ENCODE results near the gene TAF8.

The TAF8 gene

DNA sequence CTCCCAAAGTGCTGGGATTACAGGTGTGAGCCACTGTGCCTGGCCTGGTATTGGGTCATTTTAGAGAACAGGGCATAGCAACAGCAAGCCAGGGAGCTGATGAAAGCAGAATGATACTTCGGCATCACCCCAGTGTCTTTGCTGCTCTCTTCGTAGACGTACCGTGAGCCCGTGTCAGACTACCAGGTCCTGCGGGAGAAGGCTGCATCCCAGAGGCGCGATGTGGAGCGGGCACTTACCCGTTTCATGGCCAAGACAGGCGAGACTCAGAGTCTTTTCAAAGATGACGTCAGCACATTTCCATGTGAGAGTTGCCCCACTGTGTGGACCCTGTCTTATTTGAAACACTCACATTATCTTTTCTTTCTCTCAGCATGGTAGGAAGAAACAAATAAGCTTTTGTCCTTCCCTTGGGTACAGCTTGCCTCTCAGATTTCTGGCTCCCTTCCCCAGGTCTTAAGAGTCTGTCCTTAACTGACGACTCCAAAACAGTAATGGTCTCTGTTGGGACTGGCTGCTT, 15.9 kb downstream of the TAF8 start:
- DNase-seq: no peak

DNA sequence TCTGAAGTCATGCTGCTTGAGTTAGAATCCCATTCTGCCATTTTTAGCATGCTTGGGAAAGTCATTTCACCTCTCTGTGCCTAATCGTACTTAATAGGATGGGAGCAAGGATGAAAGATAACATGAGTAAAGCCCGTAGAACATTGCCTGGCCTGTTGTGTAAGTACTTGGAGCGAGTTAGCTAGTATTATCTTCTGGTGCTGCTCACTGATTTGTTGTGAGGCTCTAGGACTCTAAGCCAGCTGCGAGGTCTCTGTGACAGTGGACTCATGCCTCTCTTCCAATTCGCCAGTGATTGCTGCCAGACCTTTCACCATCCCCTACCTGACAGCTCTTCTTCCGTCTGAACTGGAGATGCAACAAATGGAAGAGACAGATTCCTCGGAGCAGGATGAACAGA, 17.8 kb downstream of the TAF8 start:
- DNase-seq: no peak

DNA sequence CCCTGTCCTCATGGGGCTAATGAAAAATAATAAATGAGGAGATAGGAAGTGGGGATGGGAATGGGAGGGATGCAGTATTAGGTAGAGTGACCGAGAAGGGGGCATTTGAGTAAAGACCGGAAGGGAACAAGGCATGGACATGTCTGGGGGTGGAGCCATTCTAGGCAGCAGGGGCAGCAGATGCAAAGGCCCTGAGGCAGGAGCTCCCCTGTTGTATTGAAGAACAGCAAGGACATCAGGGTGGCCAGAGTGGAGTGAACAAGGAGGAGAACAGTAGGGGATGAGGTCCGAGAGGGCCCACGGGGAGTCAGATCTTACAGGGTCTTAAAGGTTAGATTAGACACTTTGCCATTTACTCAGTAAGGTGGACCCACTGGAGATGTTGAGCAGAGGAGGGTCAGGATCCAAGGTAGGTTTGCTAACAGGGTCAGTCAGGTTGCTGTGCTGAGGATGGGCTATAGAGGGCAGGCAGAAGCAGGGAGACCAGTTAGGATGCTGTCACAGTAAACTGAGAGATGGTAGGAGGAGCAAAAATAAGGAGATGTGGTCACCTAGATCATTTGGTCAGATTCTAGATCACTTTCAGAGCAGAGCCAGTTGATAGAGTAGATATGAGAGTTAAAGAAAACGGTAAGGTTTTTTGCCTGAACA, 18.7 kb downstream of the TAF8 start:
- DNase-seq: no peak

DNA sequence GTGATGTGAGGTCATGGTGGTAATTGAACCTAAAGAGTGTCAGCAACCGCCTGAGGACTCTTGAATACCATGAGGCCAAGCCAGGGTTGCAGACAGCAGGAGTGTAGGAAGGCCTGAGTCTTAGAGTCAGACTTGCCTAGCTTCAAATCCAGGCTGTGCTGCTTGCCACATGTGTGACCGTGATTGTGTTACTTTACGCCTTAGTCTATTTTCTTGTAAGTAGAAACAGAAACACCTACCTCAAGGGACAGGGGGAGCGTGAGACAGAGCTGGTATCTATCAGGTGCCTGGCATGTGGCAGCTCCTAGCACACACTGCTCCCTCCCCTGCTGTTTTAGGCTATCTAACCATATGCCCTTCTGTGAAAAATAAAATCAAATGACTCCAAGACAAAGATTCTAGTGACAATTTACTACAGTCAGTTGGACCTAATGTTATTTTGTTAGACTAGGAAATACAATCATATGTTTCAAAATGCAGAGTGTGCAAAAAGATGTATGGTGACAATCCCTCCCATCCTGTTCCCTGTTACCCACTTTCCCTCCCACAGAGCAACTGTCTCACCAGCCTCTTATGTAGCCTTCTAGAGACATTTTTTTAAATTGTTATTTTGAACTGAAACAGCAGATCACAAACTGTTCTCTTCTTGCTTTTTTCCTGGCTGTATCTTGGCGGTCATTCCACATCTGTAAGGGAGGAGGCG, 21.7 kb downstream of the TAF8 start:
- no peak for DNase-seq

DNA sequence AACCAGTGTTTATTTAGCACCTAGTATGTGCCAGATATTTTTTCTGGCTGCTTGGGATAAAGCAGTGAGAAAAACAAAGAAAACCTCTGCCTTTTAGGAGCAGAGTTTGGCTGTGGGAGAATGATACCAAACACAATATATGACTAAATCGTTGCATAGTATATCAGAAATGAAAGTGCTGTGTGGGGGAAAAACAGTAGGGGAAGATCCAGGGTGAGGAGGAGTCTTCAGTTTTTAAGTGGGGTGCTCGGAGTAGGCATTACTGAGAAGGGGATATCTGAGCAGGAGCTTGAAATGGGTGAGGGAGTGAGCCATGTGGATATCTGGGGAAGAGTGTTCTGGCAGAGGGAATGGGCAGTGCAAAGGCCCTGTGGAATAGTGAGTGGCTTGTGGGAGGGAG, 23.0 kb downstream of the TAF8 start:
- DNase-seq: no peak

DNA sequence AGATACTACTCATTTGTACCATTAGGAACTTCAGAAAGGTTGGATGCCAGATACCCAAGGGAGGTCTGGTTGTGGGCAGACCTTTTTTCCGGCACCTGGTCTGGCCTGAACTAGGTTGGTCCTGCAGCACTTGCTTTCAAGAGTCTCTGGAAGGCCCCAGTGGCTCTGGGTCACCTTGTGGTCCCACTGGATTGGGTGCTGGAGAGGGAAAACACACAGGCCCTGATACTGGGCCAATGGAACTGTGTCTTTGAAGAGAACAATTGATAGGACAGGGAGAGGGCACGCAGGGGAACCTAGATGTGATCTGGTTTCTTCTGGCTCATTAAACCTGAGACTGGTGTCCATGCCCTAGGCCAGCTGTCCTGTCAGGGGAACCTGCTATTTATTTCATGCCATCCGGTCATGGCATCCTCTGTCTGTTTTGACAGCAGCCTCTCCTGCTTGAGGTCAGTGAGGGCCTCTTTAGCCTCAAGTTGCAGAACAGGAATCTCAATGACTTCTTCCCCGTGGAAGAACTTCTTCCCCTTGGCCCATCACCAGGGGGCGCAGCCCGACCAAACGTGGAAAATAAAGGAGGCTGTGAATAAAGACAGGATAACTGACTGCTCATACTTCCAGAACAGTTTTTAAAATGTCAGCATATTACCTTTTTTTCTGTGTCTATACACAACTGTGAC, 25.0 kb downstream of the TAF8 start:
- DNase-seq: peak; percentile 71

DNA sequence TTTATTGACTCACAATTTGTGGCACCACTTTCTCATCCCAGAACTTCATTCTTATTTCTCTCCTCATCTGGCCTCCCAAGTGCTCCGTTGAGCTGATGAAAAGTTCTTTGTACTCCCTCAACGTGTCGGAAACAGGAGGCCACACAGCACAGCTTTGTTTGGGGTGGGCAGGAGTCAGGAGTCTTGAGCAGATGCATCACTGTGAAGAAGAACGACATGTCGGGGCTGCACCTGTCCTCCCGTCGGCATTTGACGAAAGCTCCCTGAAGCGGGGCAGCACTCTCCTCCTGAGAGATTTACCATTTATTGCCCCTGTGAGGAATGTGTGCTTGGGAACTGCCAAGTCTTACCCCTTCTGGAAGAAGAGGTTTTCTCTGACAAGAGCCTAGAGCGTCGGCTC, 28.1 kb downstream of the TAF8 start:
- no peak for DNase-seq

DNA sequence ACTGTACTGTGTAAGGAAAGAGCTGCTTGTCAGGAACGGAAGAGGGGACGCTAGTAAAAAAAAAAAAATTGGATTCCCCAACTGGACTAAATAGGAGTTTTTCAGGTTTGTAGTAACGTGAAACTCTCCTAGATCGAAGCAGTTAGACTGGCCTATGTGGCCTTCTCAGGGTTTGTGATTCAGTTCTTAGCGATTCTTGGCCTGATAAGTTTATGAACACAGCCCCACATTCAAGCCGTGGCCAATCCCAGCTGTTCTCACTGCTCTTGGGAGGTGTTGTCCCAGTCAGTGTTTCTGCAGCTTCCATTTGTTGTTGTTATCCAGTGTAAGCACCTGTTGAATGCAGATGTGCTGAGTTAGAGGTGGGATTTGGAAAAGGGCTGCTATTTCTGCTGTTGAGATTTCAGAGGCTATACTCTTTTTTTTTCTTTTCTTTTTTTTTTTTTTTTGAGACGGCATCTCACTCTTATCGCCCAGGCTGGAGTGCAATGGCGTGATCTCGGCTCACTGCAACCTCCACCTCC, 29.7 kb downstream of the TAF8 start:
- DNase-seq: no peak

DNA sequence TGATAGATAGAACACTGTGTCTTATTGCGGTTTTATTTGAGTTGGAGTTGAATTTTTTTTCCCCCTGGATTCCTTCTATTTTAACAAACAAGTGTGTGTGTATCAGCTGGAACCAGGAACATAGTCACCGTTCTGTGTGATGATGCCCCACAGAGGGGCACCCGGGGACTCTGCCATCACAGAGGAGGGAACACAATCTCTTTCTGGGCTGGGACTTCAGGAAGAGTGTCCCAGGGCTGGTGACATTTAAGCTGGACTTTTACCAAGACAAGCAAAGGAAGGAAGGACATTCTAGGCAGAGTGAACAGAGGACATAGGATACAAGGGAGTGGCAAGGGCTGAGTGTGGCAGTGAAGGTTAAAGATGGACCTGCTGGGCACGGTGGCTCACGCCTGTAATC, 33.2 kb downstream of the TAF8 start:
- DNase-seq: no peak

DNA sequence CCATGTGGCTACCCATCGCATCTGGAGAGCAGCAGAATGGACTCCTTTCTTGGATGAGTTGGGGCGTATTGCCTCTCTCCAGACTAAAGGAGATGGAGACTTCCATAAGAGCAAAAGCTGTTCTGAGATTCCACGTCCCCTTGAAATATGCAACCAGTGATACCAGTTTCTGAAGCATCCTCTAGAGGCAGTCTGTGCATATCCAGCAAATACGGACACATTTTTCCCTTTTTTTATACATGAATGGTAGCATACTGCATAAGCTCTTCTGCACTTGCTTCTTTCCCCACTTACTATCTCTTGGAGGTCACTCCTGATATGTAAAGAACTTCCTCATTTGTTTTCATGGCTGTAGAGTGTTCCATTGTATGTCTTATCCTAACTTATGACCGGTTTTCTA, 34.6 kb downstream of the TAF8 start:
- DNase-seq: no peak

DNA sequence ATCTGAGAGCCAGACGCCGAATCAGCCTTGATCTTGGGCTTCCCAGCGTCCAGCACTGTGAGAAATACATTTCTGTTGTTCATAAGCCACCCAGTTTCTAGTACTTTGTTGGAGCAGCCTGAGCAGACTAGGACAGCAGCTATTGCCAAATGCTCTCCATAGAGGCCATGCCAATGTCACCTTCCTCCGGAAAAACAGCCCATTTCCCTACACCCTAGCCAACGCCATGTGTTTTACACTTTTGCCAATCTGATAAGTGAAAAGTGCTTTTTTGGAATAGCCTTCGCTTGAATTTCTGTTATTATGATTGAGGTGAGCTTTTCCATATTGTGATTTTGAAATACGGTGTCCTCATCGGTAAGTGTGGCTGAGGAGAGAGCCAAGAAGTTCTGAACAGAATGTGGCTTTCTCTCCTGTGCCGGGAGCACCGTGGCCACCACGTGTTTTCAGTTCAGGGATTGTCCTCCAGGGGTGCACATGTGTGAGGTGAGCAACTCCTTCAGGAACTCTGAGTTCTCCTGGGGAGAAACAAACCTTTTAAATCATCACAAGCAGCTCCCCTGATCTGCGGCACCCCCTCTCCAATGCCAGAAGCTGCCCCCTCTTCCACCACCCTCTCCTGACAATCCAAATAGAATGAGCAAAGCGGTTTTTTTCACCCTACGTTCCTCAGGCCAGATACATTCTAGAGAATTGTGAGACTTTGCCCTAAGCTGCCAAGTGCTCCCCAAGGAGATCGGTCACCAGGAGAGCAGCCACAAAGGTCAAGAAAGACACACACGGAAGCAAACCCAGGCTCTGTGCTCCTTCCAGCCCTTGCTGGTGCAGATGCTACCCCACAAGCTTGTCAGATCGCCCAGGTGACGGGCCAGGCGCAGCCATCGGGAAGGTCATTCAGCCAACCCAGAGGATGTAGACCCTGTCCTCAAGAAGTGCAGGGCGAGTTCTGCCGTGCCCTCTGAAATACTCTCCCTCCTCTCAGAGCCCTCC, 36.0 kb downstream of the TAF8 start:
- DNase-seq: no peak

DNA sequence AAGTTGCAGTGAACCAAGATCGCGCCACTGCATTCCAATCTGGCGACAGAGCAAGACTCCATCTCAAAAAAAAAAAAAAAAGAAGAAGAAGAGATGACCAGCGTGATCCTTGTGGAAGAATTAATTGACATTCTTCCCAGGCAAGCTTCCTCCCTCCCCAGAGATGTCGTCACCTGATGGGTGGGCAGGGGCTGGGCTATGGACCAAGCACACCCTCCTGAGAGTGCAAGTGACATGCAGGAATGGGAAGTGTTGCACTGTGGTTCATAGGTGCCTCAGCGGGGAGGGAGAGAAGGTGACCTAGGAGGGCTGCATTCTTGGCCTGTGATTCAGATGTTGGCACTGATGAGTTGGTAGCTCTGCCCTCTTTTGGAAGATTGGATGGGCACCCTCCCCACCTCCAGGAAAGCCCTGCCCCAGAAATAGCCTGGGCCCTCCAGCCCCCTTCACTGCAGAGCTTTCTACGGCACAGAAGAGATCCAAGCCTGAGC, 37.8 kb downstream of the TAF8 start:
- peak; percentile 84 for DNase-seq

DNA sequence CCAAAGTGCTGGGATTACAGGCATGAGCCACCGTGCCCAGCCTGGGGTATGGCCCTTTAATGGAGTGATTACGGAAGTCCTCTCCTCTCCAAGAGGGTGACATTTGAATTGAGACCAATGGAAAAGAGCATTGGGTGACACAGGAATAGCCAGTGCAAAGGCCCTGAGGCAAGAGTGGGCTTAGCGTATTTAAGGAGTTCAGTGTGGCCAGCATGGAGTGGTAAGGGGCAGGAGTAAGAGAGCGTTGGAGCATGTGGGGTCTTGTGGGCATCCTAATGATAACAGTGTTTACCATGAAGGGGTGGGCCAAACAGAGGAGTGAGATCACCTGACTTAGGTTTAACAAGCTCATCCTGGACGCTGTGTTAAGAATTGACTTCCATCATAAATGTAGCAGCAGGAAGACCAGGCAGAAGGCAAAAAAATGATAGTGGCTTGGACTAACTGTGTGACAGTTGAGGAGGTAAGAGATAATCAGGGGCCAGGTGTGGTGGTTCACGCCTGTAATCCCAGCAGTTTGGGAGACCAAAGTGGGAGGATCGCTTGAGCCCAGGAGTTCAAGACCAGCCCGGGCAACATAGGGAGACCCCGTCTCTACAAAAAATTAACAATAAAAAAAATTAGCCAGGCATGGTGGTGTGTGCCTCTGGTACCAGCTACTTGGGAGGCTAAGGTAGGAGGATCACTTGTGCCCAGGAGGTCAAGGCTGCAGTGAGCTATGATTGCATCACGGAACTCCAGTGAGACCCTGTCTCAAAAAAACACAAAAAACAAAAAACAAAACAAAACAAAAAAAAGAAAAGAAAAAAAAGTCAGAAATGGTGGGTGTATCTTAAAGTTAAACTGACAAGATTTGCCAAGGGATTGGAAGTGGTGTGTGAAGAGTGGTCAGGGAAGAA, 40.7 kb downstream of the TAF8 start:
- DNase-seq: no peak

DNA sequence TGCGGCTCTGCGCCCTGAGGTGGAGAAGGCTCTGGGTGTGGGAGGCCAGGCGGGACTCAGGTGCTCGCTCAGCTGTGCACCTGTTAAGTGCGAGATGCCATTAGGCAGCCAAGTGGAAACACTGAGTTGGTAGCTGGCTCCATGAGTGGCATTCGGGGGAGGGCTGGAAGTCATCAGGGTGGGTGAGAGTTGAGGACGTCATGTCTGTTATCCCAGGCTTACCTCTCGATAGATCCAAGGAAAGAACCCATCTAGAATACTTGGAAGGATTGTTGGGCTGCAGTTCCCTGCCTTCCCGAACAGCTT, 41.3 kb downstream of the TAF8 start:
- no peak for DNase-seq

DNA sequence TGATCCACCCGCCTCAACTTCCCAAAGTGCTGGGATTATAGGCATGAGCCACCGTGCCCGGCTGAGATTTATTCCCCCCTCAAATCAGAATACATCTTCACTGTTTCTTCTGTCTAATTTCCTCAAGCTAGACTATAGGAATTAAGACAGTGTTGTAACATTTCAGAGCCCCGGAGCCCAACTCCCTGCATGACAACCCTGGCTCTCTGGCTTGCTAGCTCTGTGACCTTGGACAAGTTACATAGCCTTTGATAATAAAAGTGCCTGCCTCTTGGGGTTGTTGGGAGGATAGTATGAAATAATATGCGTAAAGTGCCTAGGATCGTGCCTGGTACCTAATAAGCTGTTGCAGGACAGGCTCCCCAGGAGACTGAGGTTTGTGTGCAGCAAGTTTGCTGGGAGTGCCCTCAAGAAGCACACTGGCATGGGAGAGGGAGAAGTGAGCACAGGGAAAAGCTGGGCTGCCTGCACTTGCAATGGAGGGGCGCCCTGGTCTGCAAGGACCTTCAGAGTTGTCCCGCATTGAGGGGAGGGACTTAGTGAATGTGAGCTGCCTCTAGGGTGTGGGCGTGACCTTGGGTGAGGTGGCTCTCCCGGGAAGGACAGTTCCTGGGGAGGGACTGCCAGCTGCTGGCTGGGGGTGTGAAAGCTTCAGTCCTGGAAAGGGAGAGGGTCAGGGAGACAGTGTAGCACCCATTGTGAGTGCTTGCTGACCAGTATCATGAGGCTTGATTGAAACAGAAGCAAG, 43.4 kb downstream of the TAF8 start:
- peak; percentile 28 for DNase-seq

DNA sequence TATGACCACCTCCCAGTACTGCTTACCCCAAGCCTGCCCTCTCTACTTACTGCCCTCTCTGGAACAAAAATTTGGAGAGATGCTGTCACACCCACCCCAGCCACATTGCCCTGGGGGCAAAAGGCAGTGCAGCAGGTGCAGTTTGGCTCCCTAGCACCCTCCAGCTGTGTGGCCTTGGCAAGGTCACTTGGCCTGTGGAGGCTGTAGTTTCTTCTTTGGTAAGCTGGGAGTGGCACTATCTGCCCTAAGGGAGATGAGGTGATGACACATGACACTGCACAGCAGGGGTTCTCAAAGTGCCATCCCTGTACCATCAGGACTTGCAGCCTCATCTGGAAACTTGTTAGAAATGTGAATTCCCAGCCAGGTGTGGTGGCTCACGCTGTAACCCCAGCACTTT, 44.8 kb downstream of the TAF8 start:
- DNase-seq: no peak

DNA sequence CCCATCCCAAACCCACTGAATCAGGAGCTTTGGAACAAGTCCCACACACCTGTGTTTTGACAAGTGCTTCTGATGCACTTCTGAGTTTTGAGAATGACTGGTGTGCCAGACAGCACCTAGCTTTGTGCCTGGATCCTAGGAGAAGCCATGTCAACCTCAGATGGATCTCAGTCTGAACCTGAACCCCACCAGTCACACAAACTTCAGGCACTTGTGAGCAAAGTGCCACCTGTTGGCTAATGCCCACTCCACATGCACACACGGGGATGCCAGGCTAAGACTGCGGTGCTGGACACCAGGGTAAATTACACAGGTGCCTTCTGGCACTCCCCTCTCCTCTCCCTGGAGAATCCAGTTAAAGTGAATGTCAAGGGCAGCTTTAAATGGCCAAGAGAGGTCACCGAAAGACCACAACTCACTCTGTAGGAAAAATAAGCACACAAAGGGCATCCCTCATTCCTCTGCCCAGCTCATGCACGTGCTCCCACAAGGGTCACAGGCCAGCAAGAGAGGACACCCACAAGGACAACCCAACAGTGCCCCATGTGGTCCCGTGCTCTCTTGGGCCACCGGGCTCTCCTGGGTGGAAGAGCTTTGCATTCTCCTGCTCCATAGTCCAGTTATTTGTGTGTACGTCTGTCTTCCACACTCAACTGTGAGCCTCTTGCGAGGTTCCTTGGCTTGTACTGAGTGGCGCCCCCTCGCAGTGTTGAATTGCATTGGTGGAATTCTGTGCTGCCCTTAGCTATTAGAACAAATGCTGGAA, 45.6 kb downstream of the TAF8 start:
- DNase-seq: no peak

DNA sequence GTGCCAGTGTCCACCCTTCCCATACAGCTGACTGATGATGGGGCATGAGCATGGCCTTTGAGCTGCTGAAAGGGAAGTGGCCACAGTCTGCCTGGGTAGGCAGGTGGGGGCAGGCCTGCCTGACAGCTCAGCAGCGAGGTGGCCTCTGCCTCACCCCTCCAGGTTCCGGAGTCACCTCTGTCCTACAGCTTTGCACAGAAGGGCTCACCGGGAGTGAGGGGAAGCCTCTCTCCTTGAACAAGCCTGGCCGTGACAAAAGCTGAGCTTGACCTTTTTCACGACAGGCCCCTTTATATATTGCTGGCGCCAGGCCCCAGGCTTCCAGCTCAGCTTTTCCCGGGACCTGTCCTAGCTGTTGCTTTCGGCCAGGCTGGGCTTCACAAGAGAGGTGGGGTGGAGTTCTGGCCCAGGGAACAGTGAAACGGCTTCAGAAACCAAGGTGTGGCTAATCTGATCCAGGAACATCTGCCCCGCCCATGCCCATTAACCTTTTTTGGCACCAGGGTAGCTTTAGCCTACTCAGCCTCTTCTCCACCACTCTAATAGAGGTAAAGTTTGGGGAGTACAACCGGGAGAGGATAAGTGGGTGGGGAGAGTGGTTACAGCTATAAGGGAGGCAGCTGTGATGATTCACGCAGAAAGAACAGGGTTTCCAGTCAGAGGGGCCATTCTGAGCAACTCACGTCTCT, 49.2 kb downstream of the TAF8 start:
- peak; percentile 74 for DNase-seq
